Sigmoid colon (tissue), 7 donors: ENCODE results near the gene KIRREL3. TPM values are rescaled to one million over a fixed set of nuclear protein-coding genes. Genes with fewer than 3 reads are reported as not detected.

ENCODE experiments used
- DNase-seq: peaks from one replicate; pipeline ENCODE4 v3.0.0-alpha.2; 2019
- H3K27ac ChIP-seq, 4 donors: fragments of 200-600 bp; sonication (generic); one replicate each; pipeline ENCODE4 v1.5.1; 2016 to 2019; ENCODE audit warnings: mild to moderate bottlenecking in 1 of 4
- H3K27me3 ChIP-seq, 3 donors: fragments of 200-600 bp; sonication (generic); one replicate each; pipeline ENCODE4 v1.5.1; 2019; ENCODE audit warnings: mild to moderate bottlenecking in 1 of 3
- H3K36me3 ChIP-seq, 4 donors: fragments of 200-600 bp; sonication (generic); one replicate each; pipeline ENCODE4 v1.5.1; 2016 to 2019
- H3K4me1 ChIP-seq, 4 donors: fragments of 200-600 bp; sonication (generic); one replicate each; pipeline ENCODE4 v1.5.1; 2017 to 2019
- H3K4me3 ChIP-seq, 4 donors: fragments of 200-600 bp; sonication (generic); one replicate each; pipeline ENCODE4 v1.5.1; 2017 to 2019; ENCODE audit warnings: mild to moderate bottlenecking in 2 of 4, moderate library complexity in 1 of 4
- H3K9me3 ChIP-seq, 4 donors: fragments of 200-600 bp in 3 of 4; sonication (generic) in 3 of 4; one replicate each; pipeline versions ENCODE4 v1.5.1 to v1.6.1; 2013 to 2019
- EP300 ChIP-seq, 4 donors: sonication (generic); formaldehyde crosslinking; IDR thresholded peaks; one replicate each; pipeline ENCODE4 v1.6.1; 2017; ENCODE audit warnings: antibody characterized with exemption in 4 of 4
- POLR2A ChIP-seq, 2 donors: fragments of 450-650 bp; IDR thresholded peaks; one replicate each; pipeline ENCODE4 v1.6.1; 2016; ENCODE audit warnings: antibody characterized with exemption in 2 of 2, mild to moderate bottlenecking in 2 of 2, moderate library complexity in 2 of 2
- POLR2AphosphoS5 ChIP-seq, 4 donors: sonication (generic); formaldehyde crosslinking; IDR thresholded peaks; one replicate each; pipeline ENCODE4 v1.6.1; 2017; ENCODE audit warnings: antibody characterized with exemption in 4 of 4
- WGBS, 2 donors: extraction: QIAGEN DNeasy Blood & Tissue Kit; methylation state at CpG; one replicate each; pipeline ENCODE4 v1.1.7; 2013; 5-methylcytosine and 5-hydroxymethylcytosine counted together
- intact Hi-C: fragments of 100-400 bp; cut with DNase I; formaldehyde crosslinking; loops from one replicate; pipeline ENCODE4 v1.15.1; 2023
- polyA plus RNA-seq, 3 donors: library from polyadenylated mRNA; stranded (reverse); fragments of 200-250 nt; gene quantifications; one replicate each; pipeline ENCODE4 v1.2.3, GENCODE V29; 2013
- total RNA-seq, 4 donors: library from RNA; depleted of rRNA; stranded (reverse); fragments of >200 nt; gene quantifications; one replicate each; pipeline ENCODE4 v1.1.0, GENCODE V29; 2016
- TF ChIP-seq, protein P1 (sequence below), 4 experiments: fragments of 450-650 bp in 3 of 4; fragments of 200-600 bp in 1 of 4; IDR thresholded peaks; one replicate each; pipeline ENCODE4 v1.5.1; 2016 to 2019; ENCODE audit warnings: antibody characterized with exemption in 4 of 4, mild to moderate bottlenecking in 3 of 4, moderate library complexity in 2 of 4
- donor health status: healthy with polysubstance abuse.
- donor health status: Bipolar disorder and iron deficiency.
- donor health status: healthy.

KIRREL3 gene
- total and polyA plus RNA-seq, 7 donors = under 0.01 to 3.3 (median 1.0) TPM

DNA sequence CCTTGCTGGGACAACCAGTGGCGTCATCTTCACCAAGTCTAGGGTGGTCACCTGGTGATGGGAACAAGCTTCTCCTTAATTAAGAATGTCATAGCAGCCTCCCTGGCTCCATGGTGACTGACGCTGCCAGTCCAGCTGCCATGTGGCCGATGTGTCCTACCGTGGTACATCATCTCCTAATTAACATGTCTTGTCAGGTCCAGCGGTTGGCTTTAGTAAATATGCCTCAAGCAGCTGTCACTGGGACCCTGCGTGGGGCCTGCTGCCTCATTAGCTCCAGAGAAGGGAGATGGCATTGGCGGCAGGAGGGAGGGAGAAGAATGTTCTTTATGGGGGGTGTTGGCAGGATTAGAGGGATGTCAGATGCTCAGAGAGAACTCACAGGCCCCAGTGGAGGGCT, 373.1 kb downstream of the KIRREL3 start:
- TF ChIP-seq POLR2AphosphoS5 (IDR thresholded peaks at IDR 0.05) = no peak
- TF ChIP-seq EP300 (IDR thresholded peaks at IDR 0.05) = no peak
- no peak for TF ChIP-seq POLR2A (IDR thresholded peaks at IDR 0.05)
- TF ChIP-seq, protein P1, sequence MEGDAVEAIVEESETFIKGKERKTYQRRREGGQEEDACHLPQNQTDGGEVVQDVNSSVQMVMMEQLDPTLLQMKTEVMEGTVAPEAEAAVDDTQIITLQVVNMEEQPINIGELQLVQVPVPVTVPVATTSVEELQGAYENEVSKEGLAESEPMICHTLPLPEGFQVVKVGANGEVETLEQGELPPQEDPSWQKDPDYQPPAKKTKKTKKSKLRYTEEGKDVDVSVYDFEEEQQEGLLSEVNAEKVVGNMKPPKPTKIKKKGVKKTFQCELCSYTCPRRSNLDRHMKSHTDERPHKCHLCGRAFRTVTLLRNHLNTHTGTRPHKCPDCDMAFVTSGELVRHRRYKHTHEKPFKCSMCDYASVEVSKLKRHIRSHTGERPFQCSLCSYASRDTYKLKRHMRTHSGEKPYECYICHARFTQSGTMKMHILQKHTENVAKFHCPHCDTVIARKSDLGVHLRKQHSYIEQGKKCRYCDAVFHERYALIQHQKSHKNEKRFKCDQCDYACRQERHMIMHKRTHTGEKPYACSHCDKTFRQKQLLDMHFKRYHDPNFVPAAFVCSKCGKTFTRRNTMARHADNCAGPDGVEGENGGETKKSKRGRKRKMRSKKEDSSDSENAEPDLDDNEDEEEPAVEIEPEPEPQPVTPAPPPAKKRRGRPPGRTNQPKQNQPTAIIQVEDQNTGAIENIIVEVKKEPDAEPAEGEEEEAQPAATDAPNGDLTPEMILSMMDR (IDR thresholded peaks at IDR 0.05) = no peak
- H3K27me3 ChIP-seq = no peaks in the 10 kb centered on the region
- DNase-seq = no peak
- no peaks in the 10 kb centered on the region for H3K36me3 ChIP-seq
- intact Hi-C loops = no loop called here
- no peaks in the 10 kb centered on the region for H3K4me1 ChIP-seq
- 94 to 95% methylated on average over 7 of the region's 7 CpGs for WGBS, 2 donors
- no peaks in the 10 kb centered on the region for H3K9me3 ChIP-seq
- no peak overlapping the region for H3K4me3 ChIP-seq
- H3K27ac ChIP-seq = no peak overlapping the region

DNA sequence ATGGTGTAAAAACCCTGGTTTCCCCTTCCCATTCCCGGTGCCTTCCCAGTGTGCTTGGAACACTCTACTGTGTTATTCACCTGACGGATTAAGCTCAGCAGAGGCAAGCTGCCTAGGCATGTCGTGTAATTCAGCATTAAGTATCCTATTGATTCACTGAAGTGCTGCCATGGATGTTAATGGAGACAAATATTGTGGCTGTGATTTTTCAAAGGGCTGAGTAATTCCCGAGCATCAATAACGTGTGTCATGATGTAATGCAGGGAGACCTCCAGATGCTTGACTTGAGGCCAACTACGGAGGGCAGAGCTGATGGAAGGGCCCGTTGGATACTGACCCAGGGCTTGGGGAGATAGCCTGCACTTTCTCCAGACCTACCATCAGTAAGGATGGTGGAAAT, 376.1 kb downstream of the KIRREL3 start:
- Histone ChIP-seq H3K36me3 (no peaks in the 10 kb centered on the region), H3K9me3 (no peaks in the 10 kb centered on the region), H3K4me3 (no peak overlapping the region), H3K27ac (no peak overlapping the region), H3K4me1 (no peaks in the 10 kb centered on the region), H3K27me3 (no peaks in the 10 kb centered on the region)
- no peak for DNase-seq
- TF ChIP-seq POLR2AphosphoS5 (IDR thresholded peaks at IDR 0.05) (no peak), POLR2A (IDR thresholded peaks at IDR 0.05) (no peak), EP300 (IDR thresholded peaks at IDR 0.05) (no peak)
- TF ChIP-seq, protein P1 (IDR thresholded peaks at IDR 0.05) = no peak
- 83 to 84% methylated on average over 7 of the region's 7 CpGs for WGBS, 2 donors
- intact Hi-C loops = no loop called here

DNA sequence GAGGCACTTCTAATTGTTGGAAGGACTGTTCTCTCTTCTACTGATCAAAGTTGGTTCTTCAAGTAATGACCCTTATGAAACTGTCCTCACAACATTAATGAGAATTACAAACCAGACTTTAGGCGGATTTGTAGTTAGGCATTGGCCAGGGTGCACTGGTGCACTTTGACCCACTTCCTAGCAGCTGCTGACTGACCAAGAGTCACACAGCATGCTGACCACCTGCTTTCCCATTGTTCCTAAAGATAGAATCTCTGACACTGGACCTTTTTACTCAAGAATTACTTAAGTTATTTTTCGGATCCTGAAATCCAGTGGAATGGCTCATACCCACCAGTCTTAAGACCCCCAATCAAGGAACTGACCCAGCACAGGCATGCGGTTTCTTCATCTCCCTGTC, 381.1 kb downstream of the KIRREL3 start:
- Histone ChIP-seq H3K36me3 (no peaks in the 10 kb centered on the region), H3K27ac (no peak overlapping the region), H3K4me3 (no peak overlapping the region), H3K27me3 (no peaks in the 10 kb centered on the region), H3K9me3 (no peaks in the 10 kb centered on the region), H3K4me1 (no peaks in the 10 kb centered on the region)
- no peak for DNase-seq
- 83 to 88% methylated on average over 3 of the region's 3 CpGs for WGBS, 2 donors
- no peak for TF ChIP-seq POLR2AphosphoS5 (IDR thresholded peaks at IDR 0.05)
- TF ChIP-seq POLR2A (IDR thresholded peaks at IDR 0.05) = no peak
- TF ChIP-seq EP300 (IDR thresholded peaks at IDR 0.05) = no peak
- TF ChIP-seq, protein P1 (IDR thresholded peaks at IDR 0.05) = no peak
- intact Hi-C loops = no loop called here

DNA sequence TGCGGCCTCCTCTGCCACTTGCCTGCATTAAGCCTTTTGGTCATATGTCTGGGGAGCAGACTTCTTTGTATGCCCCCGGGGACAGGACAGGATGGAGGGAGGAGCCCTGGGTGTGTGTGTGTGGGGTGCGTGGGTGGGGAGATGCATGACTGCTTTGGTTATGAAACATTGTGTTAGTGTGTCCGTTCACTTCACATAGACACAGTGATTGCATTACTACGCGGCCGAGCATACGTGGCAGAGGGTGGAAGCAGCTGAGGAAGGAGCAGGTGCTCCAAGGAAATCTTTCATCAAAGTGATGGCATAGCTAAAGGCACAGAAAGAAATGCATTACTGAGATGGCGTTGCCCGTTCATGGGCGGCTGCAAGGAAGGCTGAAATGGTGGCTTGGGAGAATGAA, 384.7 kb downstream of the KIRREL3 start:
- Histone ChIP-seq H3K27ac (no peak overlapping the region), H3K9me3 (no peaks in the 10 kb centered on the region), H3K4me3 (no peak overlapping the region), H3K36me3 (no peaks in the 10 kb centered on the region), H3K4me1 (no peaks in the 10 kb centered on the region), H3K27me3 (no peaks in the 10 kb centered on the region)
- intact Hi-C loops = no loop called here
- DNase-seq = no peak
- no peak for TF ChIP-seq POLR2A (IDR thresholded peaks at IDR 0.05)
- TF ChIP-seq, protein P1 (IDR thresholded peaks at IDR 0.05) = no peak
- TF ChIP-seq EP300 (IDR thresholded peaks at IDR 0.05) = no peak
- TF ChIP-seq POLR2AphosphoS5 (IDR thresholded peaks at IDR 0.05) = no peak
- 86 to 87% methylated on average over 11 of the region's 11 CpGs for WGBS, 2 donors

GRCh38 chr11:126613272-126613671, 387.3 kb downstream of the KIRREL3 start:
- no peak for TF ChIP-seq POLR2AphosphoS5 (IDR thresholded peaks at IDR 0.05)
- TF ChIP-seq, protein P1 (IDR thresholded peaks at IDR 0.05) = no peak
- no peak for TF ChIP-seq POLR2A (IDR thresholded peaks at IDR 0.05)
- no peak for TF ChIP-seq EP300 (IDR thresholded peaks at IDR 0.05)
- no peaks in the 10 kb centered on the region for H3K36me3 ChIP-seq
- no peak overlapping the region for H3K27ac ChIP-seq
- no peaks in the 10 kb centered on the region for H3K4me1 ChIP-seq
- no peak overlapping the region for H3K4me3 ChIP-seq
- no peaks in the 10 kb centered on the region for H3K9me3 ChIP-seq
- DNase-seq = no peak
- H3K27me3 ChIP-seq = peaks cover 0 to under 1% (median 0%) of the 10 kb centered on the region in 3 donors
- WGBS, 2 donors = 71 to 84% methylated on average over 4 of the region's 4 CpGs
- intact Hi-C loops = no loop called here
